ENCODE measurements around the gene MRPL38.
A peak's percentile ranks its signal among the peaks of the same experiment; 100 is the strongest.
"Not testable (repeated sequence)": the region's sequence is repeated elsewhere in the genome, so short reads cannot be mapped to it uniquely, and the experiment has no call there.

Gene MRPL38

DNA sequence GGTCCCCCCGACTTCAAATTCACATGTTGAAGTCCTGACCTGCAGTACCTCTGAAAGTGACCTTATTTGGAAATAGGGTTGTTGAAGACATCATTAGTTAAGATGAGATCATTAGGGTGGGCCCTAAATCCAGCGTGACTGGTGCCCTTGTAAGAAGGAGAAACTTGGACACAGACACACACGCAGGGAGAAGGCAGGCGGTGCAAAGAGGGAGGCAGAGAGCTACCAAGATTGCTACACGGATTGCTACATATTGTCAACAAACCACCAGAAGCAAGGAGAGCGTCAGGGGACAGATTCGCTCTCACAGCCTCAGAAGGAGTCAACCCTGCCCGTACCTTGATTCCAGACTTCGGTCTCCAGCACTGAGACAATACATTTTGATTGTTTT lies 42.8 kb downstream of the MRPL38 start:
- DNase-seq (ENCODE audit: low spot score) = no peak
- no peak for TF ChIP-seq CTCF (IDR thresholded peaks at IDR 0.05; ENCODE audit: extremely low read depth, missing control alignments)

- DNase-seq (ENCODE audit: low spot score) = not testable (repeated sequence)
These were observed 45.3 kb downstream of the MRPL38 start for GRCh38 chr17:75859358-75859757.

DNA sequence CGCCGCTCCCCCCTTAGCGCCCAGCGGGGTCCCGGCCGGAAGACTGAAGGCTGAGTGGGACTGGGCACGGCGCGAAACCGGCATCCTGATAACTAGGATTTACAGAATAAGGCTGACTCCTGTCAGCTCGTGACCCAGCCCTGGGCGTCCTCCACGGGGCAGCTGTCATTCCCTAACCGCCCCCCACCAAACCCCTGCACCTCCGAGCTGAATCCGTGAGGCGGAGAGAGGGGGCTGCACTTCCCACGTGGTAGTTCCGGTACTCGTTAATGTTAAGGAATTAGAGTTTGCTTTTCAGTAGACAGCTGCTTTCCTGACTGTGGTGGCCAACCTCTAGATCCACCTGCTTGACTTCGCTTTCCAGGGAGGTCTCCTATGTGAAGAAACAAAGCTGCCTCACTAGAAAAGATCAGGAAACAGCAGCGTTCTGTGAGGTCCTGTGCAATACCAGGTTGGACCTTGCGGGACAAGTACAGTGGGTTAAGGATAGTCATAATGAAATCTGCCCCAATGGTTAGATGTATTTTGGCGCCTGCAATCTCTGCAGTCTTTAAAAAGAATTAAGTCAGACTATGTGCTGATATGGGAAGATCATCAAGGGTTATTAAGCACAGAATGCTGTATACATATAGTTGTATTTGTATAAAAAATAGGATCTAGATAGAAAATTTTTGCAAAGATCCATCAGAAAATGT lies 48.5 kb downstream of the MRPL38 start:
- no peak for TF ChIP-seq CTCF (IDR thresholded peaks at IDR 0.05; ENCODE audit: extremely low read depth, missing control alignments)
- DNase-seq (ENCODE audit: low spot score) = no peak

- DNase-seq (ENCODE audit: low spot score) = peak; percentile 96
- TF ChIP-seq CTCF (IDR thresholded peaks at IDR 0.05; ENCODE audit: extremely low read depth, missing control alignments) = peak; percentile 71
These were observed 49.2 kb downstream of the MRPL38 start, which contains the start of gene WBP2 for GRCh38 chr17:75855310-75856061. TSS of gene WBP2 (minus strand) at chr17:75855335. CDS start at chr17:75855297, 38 bp downstream.

GRCh38 chr17:75854881-75855309 lies 49.8 kb downstream of the MRPL38 start:
- peak; percentile 36 for DNase-seq (ENCODE audit: low spot score)
- TF ChIP-seq CTCF (IDR thresholded peaks at IDR 0.05; ENCODE audit: extremely low read depth, missing control alignments) = no peak

DNA sequence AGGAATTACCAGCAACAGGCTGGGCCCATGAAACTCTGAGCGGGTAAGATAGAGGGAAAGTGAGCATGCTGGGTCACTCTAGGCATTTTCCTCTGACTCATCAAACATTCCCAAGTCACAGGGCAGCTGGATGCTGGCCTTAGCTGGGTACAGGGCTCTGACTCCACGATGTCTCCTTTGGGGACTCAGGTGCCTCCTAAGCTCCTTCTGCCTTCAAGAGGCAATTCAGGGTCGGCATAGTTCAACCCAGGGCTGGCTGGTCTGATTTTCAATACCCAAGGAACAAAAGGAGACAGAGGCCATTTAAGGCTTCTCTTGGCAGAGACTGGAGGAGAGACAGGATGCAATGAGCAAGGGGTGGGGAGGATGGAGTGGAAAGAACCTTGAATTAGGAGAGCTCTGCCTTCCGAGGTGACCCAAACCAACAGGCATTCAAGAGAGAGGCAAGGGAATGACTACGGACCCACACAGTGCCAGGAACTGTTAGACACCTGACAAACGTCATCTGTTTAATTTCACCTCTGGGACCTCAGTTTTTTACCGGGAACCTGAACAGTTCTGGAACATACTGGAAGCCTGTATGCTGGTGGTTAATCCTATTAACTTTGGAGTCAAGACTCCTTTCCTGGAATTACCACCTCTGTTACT lies 50.5 kb downstream of the MRPL38 start:
- no peak for TF ChIP-seq CTCF (IDR thresholded peaks at IDR 0.05; ENCODE audit: extremely low read depth, missing control alignments)
- DNase-seq (ENCODE audit: low spot score) = no peak

DNA sequence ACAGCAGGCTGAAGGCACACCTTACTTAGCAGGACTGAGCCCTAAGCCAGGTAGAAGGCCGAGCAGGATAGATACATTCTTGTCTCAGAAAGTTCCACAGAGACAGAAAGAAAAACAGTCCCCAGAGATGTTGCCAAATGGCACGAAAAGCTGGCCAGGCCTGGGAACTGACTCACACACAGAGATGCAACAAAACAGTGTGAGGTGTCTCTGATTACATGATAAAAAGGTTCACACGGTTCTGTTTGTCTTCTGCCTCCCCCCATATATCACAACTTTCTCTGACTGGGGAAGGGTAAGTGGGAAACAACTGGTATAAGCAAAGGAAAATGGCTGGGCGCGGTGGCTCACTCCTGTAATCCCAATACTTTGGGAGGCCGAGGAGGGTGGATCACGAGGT lies 51.3 kb downstream of the MRPL38 start:
- TF ChIP-seq CTCF (IDR thresholded peaks at IDR 0.05; ENCODE audit: extremely low read depth, missing control alignments) = no peak
- no peak for DNase-seq (ENCODE audit: low spot score)

DNA sequence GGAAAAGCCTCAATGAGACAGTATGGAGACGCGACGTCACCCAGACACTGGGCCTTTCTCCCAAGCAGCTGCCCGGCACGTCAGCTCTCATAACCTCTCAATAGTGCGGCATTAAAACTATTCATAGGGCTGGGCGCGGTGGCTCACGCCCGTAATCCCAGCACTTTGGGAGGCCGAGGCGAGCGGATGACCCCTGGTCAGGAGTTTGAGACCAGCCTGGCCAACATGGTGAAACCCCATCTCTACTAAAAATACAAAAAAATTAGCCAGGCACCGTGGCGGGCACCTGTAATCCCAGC lies 53.0 kb downstream of the MRPL38 start:
- not testable (repeated sequence) for DNase-seq (ENCODE audit: low spot score)

All from GM20000 (cell line).